Esophagus mucosa (tissue), 1 donor: ENCODE results near the gene IPO13. TPM values are rescaled to one million over a fixed set of nuclear protein-coding genes. Genes with fewer than 3 reads are reported as not detected.

ENCODE experiments used
- ATAC-seq: fragments of 200-7000 bp; cut with Tn5 transposase; one replicate; pipeline ENCODE4 v1.9.1; 2020
- total RNA-seq: library from RNA; stranded (reverse); gene quantifications from one replicate; pipeline ENCODE4 v1.2.4, GENCODE V29; 2023
- donor health status: DM: yes; HTN: yes; CAD: no.

Gene IPO13, protein sequence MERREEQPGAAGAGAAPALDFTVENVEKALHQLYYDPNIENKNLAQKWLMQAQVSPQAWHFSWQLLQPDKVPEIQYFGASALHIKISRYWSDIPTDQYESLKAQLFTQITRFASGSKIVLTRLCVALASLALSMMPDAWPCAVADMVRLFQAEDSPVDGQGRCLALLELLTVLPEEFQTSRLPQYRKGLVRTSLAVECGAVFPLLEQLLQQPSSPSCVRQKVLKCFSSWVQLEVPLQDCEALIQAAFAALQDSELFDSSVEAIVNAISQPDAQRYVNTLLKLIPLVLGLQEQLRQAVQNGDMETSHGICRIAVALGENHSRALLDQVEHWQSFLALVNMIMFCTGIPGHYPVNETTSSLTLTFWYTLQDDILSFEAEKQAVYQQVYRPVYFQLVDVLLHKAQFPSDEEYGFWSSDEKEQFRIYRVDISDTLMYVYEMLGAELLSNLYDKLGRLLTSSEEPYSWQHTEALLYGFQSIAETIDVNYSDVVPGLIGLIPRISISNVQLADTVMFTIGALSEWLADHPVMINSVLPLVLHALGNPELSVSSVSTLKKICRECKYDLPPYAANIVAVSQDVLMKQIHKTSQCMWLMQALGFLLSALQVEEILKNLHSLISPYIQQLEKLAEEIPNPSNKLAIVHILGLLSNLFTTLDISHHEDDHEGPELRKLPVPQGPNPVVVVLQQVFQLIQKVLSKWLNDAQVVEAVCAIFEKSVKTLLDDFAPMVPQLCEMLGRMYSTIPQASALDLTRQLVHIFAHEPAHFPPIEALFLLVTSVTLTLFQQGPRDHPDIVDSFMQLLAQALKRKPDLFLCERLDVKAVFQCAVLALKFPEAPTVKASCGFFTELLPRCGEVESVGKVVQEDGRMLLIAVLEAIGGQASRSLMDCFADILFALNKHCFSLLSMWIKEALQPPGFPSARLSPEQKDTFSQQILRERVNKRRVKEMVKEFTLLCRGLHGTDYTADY
- 21.7 TPM for total RNA-seq

GRCh38 chr1:43946236-43947060, at the start of gene IPO13:
TSS of gene IPO13 (plus strand) at chr1:43946950. CDS start at chr1:43947601, 651 bp downstream.
- peak; percentile 98 for ATAC-seq

DNA sequence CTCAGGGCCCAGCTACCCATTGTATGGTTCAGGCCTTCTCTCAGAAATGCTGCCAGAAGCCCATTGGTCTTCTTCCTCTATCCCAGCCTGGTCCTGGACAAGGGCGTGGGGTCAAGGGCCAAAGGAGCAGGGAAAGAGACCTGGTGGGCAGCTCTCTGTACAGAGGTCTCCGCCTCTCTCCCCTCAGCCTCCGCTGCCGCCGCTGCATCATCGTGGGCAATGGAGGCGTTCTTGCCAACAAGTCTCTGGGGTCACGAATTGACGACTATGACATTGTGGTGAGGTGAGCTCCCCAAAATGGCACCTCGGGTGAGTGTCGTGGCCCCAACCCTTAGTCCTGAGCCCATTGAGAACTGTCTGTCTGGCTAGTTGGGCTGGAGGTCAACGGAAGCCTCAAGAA, 47.8 kb upstream of the IPO13 start:
- no peak for ATAC-seq

DNA sequence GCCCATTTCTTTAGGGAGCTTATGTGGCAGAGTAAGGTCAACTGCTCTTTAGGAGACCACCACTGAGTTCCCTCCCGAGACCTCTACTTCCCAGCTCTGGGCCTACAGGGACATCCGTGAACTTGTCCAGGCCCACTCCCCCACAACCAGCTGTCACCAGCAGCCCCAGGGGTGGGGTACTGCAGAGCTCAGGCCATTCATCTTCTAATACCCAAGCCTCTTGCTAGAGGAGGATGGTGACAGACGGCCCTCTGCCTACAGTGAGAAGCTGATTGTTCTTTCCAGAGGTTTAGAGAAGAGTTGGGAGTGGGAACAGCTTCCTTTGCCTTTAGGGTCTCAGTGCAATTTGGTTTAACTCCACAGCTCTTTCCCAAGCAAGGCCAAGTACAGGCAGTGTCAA, 46.4 kb upstream of the IPO13 start:
- ATAC-seq = no peak

GRCh38 chr1:43901196-43901961, 45.4 kb upstream of the IPO13 start:
- peak; percentile 34 for ATAC-seq

- peak; percentile 75 for ATAC-seq
These were observed 44.5 kb upstream of the IPO13 start for GRCh38 chr1:43902058-43902831.

DNA sequence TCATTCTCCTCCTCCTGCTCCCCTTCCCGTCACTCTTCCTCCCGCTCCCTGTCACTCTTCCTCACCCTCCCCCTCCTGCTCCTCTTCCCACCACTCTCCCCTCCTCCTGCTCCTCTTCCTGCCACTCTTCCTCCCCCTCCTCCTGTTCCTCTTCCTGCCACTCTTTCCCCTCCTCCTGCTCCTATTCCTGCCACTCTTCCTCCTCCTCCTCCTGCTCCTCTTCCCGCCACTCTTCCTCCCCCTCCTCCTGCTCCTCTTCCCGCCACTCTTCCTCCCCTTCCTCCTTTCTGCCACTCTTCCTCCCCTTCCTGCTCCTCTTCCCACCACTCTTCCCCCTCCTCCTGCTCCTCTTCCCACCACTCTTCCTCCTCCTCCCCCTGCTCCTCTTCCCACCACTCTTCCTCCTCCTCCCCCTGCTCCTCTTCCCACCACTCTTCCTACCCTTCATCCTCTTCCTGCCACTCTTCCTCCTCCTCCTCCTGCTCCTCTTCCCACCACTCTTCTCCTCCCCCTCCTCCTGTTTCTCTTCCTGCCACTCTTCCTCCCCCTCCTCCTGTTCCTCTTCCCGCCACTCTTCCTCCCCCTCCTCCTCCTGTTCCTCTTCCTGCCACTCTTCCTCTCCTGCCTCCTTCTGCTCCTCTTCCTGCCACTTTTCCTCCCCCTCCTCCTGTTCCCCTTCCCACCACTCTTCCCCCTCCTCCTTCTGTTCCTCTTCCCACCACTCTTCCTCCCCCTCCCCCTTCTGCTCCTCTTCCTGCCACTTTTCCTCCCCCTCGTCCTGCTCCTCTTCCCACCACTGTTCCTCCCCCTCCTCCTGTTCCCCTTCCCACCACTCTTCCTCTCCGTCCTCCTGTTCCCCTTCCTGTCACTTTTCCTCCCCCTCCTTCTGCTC, 41.8 kb upstream of the IPO13 start:
- ATAC-seq = no peak

DNA sequence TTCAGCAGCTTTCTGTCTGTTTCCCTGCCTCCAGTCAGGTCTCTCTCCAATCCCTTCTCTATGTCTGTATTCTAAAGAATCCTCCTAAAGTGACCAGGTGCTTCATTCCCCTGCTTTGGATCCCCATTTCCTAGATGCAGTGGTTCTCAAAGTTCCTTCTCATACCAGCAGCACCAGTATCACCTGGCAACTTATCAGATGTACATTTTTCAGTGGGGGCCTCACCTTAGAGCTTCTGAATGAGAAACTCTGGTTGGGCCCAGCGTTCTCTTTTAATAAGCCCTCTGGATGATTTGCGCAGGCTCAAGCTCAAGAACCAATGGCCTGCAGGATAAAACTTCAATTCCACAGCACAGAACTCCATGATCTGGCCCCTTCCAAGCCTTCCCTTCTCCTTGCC, 38.5 kb upstream of the IPO13 start:
- ATAC-seq = no peak

- no peak for ATAC-seq
These were observed 37.9 kb upstream of the IPO13 start for GRCh38 chr1:43908858-43909257.

DNA sequence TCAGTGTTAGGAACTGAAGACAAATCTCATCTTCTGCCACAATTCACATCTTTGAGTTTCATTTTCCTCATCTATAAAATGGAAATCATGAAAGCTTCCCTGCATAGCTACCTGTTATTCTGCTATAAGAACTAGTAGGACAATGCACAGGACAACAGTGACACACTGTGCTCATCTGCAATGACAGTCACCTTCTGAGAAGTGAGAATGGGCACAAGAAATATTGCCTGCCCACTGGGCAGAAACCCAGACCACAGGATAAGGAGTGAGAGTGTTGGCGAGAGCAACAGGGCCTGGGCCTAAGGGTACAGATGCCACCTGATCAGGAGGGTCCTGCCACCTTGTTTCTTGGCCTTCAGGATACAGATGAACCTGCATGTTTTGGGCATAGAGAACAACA, 36.4 kb upstream of the IPO13 start:
- ATAC-seq = no peak

- ATAC-seq = peak; percentile 56
These were observed 34.1 kb upstream of the IPO13 start for GRCh38 chr1:43912607-43913006.

DNA sequence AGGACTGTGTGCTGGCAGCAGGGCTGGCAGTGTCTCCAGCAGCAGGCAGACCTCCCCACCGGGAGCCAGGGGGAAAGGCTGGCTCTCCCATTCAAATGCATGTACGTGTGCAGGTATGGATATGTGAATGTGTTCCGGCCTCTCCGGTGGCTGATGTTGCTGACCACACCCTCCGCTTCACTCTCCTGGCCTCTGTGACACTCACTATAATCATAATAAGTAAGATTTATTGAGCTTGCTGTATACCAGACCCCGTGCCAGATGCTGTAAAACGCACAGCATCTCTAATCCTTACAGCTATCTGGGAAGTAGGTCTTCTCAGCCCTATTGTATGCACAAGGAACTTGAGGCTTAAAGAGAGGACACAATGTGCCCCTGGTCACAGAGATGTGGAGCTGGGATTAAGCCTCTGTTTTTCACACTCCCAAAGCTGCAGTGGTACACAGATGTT, 33.7 kb upstream of the IPO13 start:
- peak; percentile 42 for ATAC-seq

GRCh38 chr1:43913666-43914360, 32.9 kb upstream of the IPO13 start:
- ATAC-seq = no peak

DNA sequence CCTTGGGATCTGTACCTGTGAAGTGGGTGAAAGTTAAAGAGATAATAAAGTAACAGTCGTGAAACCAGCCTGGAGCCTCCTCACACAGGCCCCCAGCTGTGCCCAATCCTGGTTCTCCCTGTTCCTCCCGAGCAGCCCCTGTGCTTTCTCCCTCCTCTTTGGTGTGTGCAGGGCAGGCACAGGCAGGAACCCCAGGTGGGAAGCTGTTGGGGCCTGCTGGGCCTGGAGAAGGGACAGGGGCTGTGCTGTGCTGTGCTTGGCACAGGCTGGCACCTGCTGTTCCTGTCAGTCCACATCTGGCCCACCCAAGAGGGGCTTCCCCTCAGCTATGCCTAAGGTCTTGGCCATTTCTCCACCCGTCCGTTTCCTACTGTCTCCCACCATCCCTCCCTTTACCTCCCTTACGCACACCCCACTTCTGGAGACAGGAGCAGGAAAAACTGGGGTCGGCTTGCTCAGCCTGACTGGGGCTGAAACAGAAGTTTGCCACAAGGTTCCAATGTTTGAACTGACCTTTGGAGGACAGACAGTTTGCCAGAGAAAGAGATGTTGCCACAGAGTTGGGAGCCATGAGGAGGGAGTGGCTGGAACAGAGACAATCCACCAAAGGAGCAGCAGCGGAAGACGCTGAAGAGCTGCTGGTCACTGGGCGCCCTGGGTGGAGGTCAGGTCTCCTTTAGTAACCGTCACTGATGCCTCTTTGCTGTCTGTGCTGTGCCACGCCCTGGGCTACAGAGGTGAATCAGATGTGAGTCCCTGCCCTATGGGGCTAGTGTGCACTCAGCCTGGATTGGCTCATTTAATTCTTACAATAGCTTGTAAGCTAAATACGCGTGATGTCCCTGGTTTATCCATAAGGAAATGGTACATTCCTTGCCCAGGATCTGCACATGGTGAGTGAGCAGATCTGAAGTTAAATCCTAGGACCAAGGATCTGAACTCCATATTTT, 31.9 kb upstream of the IPO13 start:
- peak; percentile 89 for ATAC-seq

DNA sequence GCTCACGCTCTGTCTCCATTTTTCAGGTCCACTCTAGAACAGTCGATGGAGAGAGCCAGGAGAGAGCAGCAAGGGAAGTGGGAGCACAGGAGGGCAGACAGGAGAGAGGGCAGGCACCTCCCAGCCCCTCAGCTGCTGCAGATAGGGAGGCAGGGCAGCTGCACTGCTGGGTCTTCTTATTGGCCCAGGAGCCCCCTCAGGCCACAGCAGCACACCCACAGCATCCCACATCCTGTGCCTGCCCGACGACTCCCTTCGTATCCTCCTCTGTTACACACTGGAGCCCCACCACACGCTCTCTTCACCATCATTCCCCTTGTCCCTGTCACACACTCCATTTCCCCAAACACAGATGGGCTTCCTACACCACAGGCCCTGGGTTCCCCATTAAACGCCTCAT, 26.8 kb upstream of the IPO13 start:
- no peak for ATAC-seq

- no peak for ATAC-seq
These were observed 25.7 kb upstream of the IPO13 start for GRCh38 chr1:43921022-43921421.

DNA sequence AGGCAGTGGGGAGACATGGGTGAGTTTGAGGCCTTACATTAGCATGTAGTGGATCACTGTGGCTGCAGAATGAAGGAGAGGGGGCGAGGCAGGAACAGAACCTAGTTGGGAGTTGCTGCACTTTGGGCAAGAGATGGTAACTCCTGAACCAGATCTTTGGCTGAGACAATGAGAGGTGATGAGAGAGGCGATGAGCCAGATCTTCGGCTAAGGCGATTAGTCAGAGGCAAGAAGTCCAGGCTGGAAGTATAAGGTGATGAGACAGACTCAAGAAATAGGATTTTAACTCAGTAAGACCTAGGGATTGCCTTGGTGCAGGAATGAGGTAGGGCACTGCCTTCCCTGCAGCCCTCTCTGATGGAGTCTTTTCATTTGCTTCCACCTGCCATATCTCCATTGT, 22.2 kb upstream of the IPO13 start:
- ATAC-seq = peak; percentile 39

DNA sequence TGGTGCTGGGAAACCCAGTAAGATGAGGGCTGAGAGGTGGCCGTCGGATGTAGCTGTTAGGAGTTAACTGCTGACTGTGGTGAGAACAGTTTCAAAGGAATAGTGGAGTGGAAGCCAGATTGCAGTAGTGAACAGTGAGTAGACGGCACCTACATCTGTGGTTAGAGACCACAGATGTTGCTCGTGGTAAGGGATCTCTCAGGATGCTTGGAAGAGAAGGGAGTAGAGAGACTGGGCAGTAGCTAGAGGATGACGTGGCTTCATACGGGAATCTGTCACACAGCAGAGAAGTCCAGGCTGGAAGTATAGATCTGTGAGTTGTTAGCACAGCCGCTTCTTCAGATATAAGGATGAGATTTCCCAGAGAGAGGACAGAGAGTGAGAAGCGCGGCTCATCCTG, 20.9 kb upstream of the IPO13 start:
- ATAC-seq = no peak
